HG03064 (cell line): ENCODE data around the gene ST3GAL4.

ENCODE experiments used
- ATAC-seq: cut with Tn5 transposase; IDR thresholded peaks from one replicate; pipeline ENCODE4 v1.9.1; 2021; ENCODE audit warnings: low read depth; ENCODE audit not compliant: unreplicated experiment

ST3GAL4 gene

GRCh38 chr11:126403658-126404057, 48.2 kb downstream of the ST3GAL4 start:
- ATAC-seq: peak; percentile 96

- no peak for ATAC-seq
These were observed 48.9 kb downstream of the ST3GAL4 start for GRCh38 chr11:126404367-126404766.

DNA sequence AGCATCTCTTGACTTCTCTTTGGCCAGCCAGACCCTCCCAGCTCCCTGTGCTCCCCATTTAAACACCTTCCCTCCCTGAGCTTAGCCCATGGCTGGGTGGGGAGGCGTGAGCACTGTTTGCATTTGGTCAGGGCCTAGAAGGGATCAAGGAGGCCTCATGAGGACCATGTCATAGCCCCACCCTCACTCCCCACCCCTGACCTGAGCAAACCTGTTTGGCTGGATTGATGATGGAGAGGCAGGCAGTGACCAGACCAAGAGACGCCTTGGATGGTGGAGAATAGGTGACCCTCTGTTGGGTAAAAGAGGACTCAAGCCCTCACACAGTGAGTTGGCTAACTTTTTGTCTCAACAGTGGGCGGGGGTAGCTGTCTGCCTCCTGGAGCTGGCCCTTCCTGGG, 49.9 kb downstream of the ST3GAL4 start:
- ATAC-seq: no peak

GRCh38 chr11:126405906-126406305, 50.4 kb downstream of the ST3GAL4 start:
- ATAC-seq: no peak

DNA sequence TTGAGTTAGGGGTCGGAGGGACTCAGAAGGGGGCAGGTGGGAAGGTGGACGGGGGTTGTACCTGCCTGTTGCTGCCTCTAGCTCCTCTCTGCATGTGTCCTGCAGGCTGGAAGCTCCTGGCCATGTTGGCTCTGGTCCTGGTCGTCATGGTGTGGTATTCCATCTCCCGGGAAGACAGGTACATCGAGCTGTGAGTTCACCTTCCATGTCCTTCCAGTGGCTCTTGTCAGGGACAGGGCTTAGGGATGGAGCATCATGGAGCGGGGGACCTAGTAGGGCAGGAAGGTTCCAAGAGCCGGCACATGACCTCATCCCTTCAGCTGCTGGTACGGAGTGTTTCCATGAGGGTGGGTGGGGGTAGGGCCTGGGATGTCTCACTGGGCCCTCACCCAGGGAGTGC, 50.9 kb downstream of the ST3GAL4 start:
- ATAC-seq: no peak

GRCh38 chr11:126407101-126407521, 51.6 kb downstream of the ST3GAL4 start:
- ATAC-seq: no peak

DNA sequence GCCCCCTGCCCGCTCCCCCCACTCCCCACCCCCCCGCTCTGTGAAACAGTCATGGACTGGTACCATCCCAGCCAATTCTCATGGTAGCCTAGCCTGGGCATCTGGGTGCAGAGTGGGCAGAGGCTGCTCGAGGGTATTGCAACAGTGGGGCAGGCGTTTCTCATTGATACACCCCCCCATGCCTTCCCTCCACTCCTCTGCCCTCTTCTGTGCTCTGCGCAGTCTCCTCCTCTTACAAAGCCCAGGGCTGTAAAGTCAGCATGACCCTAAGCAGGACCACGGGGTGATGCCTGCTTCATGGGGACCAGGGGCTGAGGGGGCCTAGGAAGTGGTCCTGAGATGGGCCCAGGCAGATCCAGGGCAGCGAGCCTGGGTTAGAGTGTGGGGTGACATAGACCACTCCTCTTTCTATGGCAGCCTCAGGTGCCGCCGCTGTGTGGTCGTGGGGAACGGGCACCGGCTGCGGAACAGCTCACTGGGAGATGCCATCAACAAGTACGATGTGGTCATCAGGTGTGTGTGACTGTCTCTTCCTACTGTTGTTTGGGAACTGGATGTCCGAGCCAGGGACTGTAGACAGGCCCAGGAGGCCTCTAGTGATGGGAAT, 52.3 kb downstream of the ST3GAL4 start:
- no peak for ATAC-seq

GRCh38 chr11:126408496-126408895, 53.0 kb downstream of the ST3GAL4 start:
- no peak for ATAC-seq

DNA sequence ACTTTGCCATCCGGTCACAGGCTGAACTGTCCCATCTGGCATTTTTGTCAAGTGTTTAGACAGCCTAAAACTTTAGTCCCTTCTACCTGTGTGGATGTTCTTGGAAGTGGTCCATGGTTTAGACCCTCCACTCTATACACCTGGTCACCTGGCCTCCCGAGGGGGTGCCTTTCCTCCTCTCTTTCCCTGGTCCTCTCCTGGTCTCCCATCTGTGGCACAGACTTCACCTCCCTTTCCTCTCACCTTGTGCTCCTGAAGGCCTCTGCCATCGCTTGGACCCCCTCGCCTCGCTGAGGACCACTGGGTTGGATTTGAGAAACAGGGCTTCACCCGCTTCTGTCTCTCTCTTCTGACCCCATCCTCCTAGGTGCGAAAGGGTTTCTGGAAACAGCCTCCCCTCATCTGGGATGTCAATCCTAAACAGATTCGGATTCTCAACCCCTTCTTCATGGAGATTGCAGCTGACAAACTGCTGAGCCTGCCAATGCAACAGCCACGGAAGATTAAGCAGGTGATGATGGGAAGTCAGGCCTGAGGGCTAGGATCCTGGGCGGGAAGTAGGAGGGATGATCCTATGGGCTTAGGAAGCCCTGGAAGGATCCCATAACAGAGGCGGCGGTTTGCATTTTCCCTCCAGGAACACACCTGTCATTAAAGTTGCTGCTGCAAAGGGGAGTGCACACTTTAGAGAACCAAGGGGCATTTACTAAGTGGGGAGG, 53.6 kb downstream of the ST3GAL4 start:
- ATAC-seq: no peak

GRCh38 chr11:126409620-126409985, 54.1 kb downstream of the ST3GAL4 start:
- no peak for ATAC-seq

- ATAC-seq: no peak
These were observed 55.2 kb downstream of the ST3GAL4 start for GRCh38 chr11:126410649-126411048.

- ATAC-seq: no peak
These were observed 56.5 kb downstream of the ST3GAL4 start for GRCh38 chr11:126411971-126412381.

DNA sequence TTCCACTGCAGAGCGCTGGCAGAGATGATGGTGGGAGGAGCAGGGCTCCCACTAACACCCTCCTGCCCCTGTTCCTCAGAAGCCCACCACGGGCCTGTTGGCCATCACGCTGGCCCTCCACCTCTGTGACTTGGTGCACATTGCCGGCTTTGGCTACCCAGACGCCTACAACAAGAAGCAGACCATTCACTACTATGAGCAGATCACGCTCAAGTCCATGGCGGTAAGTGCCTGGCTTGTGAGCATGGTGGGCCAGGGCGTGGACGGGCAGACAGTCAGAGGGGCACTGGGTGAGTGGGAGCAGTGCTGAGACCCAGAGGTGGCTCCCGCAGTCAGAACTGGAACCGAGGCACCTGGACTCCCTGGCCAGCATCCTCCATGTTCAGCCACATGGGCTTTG, 57.9 kb downstream of the ST3GAL4 start:
- ATAC-seq: no peak

- no peak for ATAC-seq
These were observed 58.4 kb downstream of the ST3GAL4 start for GRCh38 chr11:126413843-126414405.

DNA sequence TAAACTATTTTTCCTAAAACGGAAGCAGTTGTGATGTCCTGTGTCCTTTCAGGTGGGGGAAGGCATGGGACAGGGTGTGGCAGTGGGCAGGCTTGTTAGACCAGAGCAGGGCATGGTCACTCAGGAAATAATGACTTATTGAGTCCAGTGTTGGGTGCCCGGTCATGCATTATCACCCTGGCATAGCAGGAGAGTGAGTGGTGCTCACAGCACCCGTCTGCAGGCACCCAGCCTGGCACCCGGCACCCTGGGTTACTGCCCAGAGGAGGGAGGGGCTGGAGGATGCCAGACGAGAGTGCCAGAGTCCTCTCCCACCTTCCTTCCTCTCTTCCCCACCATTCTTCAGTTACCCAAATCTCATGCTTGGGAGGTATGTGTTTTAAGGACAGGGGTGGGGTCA, 59.1 kb downstream of the ST3GAL4 start:
- no peak for ATAC-seq

- no peak for ATAC-seq
These were observed 59.6 kb downstream of the ST3GAL4 start for GRCh38 chr11:126415128-126415527.

DNA sequence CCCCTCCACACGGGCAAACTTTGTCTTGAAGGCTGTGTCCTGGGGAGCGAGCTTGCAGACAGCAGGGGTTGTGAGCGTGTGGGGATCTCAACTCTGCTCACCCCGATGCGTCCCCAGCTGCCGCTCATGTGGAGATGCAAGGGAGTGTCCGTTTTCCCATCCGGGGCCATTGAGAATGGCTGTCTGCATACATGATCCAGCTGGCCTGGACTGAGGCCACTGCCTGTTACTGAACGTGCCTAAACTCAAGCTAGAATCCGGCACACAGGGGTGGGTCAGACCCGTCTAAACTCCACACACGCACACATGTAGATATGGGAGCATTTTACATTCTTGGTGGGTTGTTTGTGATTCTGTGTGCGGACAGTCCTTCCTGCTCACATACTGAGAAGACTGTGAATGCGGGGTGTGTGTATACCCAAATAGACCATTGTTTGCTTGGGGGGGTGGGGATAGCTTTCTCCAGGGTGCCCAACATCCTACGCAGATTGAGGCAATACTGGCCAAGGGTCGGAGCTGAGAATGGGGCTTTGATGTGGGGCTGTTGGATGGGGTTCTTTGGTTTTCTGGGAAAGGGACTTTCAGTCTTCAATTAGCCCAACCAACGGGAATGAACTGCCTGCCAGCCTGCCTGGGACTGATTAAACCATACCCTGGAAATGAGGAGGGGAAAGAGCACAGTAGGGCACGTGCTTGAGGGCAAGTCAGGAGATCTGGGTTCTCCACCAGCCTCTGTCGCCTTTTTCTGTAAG, 60.4 kb downstream of the ST3GAL4 start:
- ATAC-seq: no peak

- ATAC-seq: peak; percentile 77
These were observed 61.1 kb downstream of the ST3GAL4 start for GRCh38 chr11:126416542-126417090.

DNA sequence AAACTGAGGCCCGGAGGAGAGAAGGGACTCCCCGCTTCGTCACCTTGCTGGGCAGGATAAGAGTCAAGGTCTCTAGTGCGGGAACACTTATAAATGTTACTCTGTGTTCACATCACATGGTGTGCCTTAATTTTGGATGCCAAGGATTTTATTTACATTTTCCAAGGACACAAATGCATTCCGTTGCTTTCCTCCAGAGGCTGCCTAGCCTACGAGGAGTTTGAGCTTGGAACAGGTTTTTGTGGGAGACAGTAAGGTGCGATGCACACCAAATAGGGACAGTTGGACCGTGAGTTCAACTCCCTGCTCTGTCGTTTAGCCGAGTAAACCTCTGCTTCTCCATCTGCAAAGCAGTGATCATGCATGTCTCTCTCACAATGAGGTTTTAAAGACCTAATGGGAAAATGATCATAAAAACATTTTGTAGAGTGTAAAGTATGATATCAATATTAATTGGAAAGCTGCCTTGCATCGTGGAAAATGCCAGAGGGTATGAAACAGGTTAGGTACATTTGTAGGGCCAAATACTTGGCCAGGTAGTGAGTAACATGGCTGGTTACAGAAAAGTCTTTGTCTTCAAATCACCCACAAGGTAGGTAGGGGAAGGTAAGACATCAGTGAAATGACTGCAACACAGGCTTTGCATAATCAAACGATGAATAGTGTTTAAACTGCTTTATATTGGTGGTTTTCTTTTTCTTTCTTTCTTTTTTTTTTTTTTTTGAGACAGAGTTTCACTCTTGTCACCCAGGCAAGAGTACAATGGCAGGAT, 61.8 kb downstream of the ST3GAL4 start:
- ATAC-seq: no peak

DNA sequence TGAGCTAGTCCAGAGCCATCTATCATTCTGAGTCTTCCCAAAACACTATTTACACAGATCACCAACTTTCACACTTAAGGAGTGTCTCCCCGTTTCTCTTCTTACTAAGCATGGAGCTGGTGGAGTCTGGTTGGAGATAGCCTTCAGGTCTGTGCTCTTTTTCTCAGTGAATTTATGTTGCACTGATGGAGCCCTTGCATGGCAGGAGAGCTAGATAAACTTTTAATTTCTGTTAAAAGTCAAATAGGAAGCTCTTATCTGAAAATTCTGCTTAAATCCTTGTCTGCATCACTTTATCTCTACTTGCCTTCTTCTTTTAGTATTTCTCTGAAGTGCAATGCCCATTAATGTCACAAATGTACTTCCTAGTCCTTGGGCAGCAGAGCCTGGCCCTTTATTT, 63.4 kb downstream of the ST3GAL4 start:
- ATAC-seq: no peak
